ENCODE results near the gene MYL9. TPM values are rescaled to one million over a fixed set of nuclear protein-coding genes. Genes with fewer than 3 reads are reported as not detected.

MYL9 gene
- total and polyA plus RNA-seq, 4 donors, result 0.98 to 27.0 (median 7.6) TPM

DNA sequence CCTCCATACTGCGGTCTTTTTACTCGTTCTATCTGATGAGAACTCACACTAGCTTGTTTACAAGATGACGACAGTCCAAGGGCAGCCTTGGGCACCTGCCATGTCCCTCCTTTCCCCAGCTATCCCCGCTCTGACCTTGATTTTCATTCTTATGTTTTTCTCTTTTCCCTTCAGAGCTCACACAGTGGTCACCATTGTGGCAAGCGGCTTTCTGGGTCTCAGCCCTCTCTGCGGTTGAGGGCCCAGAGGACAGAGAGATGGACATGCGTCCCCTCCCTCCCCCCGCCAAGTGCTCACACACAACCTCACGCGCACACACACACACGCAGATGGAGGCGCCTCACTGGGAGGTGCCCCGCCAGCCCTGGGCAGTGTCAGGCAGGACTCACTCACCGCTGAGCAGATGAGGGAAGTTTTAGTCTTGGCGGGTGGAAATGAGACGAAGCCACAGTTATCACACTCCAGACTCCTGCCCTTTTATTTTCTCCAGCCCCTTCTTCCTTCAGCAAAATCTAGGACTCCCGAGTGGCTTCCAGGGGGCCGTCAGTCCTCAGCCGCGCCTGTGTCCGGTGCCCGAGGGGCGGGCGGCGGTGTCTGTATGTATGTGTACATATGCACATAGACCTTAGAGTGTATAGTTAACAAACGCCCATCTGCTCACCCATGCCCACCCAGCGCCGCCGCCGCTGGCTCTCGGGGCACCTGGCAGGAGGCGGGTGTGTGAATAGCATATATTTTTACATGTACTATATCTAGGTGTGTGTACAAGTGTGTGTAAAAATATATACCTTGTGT, 13.8 kb upstream of the MYL9 start:
- Histone ChIP-seq H3K9ac (ENCODE audit: low read depth in 1 of 2, low read length in 2 of 2) (no peak overlapping the region), H3K27me3 (ENCODE audit: control insufficient read depth in 4 of 4, insufficient read depth in 4 of 4, low read length in 3 of 4) (no peaks in the 10 kb centered on the region), H3K36me3 (ENCODE audit: control insufficient read depth in 4 of 4, insufficient read depth in 3 of 4, low read depth in 1 of 4, low read length in 3 of 4) (peaks cover 11 to 37% (median 22%) of the 10 kb centered on the region in 4 donors), H3K27ac (ENCODE audit: low read depth in 1 of 2, low read length in 2 of 2) (no peak overlapping the region), H3K4me3 (ENCODE audit: low read depth in 1 of 3, low read length in 3 of 3) (no peak overlapping the region), H3K4me1 (ENCODE audit: control insufficient read depth in 4 of 4, insufficient read depth in 4 of 4, low read length in 3 of 4) (peaks cover 0 to 3% (median 0%) of the 10 kb centered on the region in 4 donors), H3K9me3 (ENCODE audit: control insufficient read depth in 4 of 4, low read length in 3 of 4) (no peaks in the 10 kb centered on the region)
- no peak for DNase-seq (ENCODE audit: low spot score)
- TF ChIP-seq, protein P1, sequence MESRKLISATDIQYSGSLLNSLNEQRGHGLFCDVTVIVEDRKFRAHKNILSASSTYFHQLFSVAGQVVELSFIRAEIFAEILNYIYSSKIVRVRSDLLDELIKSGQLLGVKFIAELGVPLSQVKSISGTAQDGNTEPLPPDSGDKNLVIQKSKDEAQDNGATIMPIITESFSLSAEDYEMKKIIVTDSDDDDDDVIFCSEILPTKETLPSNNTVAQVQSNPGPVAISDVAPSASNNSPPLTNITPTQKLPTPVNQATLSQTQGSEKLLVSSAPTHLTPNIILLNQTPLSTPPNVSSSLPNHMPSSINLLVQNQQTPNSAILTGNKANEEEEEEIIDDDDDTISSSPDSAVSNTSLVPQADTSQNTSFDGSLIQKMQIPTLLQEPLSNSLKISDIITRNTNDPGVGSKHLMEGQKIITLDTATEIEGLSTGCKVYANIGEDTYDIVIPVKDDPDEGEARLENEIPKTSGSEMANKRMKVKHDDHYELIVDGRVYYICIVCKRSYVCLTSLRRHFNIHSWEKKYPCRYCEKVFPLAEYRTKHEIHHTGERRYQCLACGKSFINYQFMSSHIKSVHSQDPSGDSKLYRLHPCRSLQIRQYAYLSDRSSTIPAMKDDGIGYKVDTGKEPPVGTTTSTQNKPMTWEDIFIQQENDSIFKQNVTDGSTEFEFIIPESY (IDR thresholded peaks at IDR 0.05), result no peak
- TF ChIP-seq NR2F2 (IDR thresholded peaks at IDR 0.05) (no peak), SP1 (IDR thresholded peaks at IDR 0.05) (no peak), MAX (IDR thresholded peaks at IDR 0.05) (no peak), ATF3 (IDR thresholded peaks at IDR 0.05) (no peak), FOXA1 (IDR thresholded peaks at IDR 0.05) (no peak), HNF4A (conservative IDR thresholded peaks at IDR 0.05) (no peak), GABPA (IDR thresholded peaks at IDR 0.05 in 1 of 2, conservative IDR thresholded peaks at IDR 0.05 in 1 of 2) (no peak), JUND (IDR thresholded peaks at IDR 0.05) (no peak), YY1 (IDR thresholded peaks at IDR 0.05) (no peak), REST (IDR thresholded peaks at IDR 0.05) (no peak)
- WGBS, result 92% methylated on average over 32 of the region's 32 CpGs

DNA sequence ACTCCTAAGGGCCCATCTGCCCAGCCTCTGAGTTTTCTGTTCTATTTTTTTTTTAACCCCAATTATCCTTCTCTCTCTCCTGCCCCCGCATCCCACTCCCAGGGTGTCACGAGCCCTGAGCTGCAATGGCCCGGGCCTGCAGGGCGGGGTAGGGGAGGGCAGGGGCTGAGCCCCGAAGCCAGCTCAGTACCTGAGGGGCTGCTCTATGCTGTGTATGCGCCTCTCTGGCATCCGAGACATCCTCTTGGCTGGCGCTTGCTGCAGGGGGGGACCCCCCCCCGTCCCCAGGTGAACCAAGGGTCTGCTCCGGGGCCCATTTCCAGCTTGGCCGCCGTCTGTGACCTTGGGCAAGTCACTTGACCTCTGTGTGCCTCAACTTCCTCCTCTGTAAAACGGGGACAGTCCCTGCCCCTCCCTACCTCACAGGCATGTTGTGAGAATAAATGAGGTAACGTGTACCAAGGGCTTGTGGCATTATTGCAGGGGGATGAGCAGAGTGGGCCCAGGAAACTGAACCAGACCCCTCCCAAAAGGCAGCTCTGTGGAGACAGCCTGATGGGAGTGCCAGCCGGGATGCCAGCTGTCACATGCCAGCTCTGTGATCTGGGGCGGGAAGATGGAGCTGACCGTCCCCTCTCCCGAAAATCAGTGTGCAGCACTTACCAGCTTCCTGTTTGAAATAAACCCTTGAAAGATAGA, 13.0 kb upstream of the MYL9 start:
- Histone ChIP-seq H3K4me1 (ENCODE audit: control insufficient read depth in 4 of 4, insufficient read depth in 4 of 4, low read length in 3 of 4) (no peaks in the 10 kb centered on the region), H3K9me3 (ENCODE audit: control insufficient read depth in 4 of 4, low read length in 3 of 4) (no peaks in the 10 kb centered on the region), H3K27ac (ENCODE audit: low read depth in 1 of 2, low read length in 2 of 2) (no peak overlapping the region), H3K9ac (ENCODE audit: low read depth in 1 of 2, low read length in 2 of 2) (no peak overlapping the region), H3K36me3 (ENCODE audit: control insufficient read depth in 4 of 4, insufficient read depth in 3 of 4, low read depth in 1 of 4, low read length in 3 of 4) (peaks cover 11 to 37% (median 22%) of the 10 kb centered on the region in 4 donors), H3K27me3 (ENCODE audit: control insufficient read depth in 4 of 4, insufficient read depth in 4 of 4, low read length in 3 of 4) (no peaks in the 10 kb centered on the region), H3K4me3 (ENCODE audit: low read depth in 1 of 3, low read length in 3 of 3) (no peak overlapping the region)
- DNase-seq (ENCODE audit: low spot score), result no peak
- 91% methylated on average over 18 of the region's 18 CpGs for WGBS
- TF ChIP-seq EGR1 (IDR thresholded peaks at IDR 0.05; ENCODE audit: low read depth in 2 of 2), result no peak
- TF ChIP-seq RAD21 (IDR thresholded peaks at IDR 0.05), result no peak
- no peak for TF ChIP-seq ATF3 (IDR thresholded peaks at IDR 0.05)
- TF ChIP-seq MAX (IDR thresholded peaks at IDR 0.05), result no peak
- TF ChIP-seq SP1 (IDR thresholded peaks at IDR 0.05), result no peak
- no peak for TF ChIP-seq RXRA (IDR thresholded peaks at IDR 0.05)
- TF ChIP-seq TAF1 (conservative IDR thresholded peaks at IDR 0.05), result no peak
- no peak for TF ChIP-seq REST (IDR thresholded peaks at IDR 0.05)
- TF ChIP-seq YY1 (IDR thresholded peaks at IDR 0.05), result no peak
- TF ChIP-seq GABPA (IDR thresholded peaks at IDR 0.05 in 1 of 2, conservative IDR thresholded peaks at IDR 0.05 in 1 of 2), result no peak
- no peak for TF ChIP-seq CTCF (IDR thresholded peaks at IDR 0.05; ENCODE audit: low read depth, low read length, missing input control)
- no peak for TF ChIP-seq HNF4A (conservative IDR thresholded peaks at IDR 0.05)
- TF ChIP-seq JUND (IDR thresholded peaks at IDR 0.05), result no peak
- TF ChIP-seq NR2F2 (IDR thresholded peaks at IDR 0.05), result no peak

All from liver (tissue), 9 donors.